Activated T-cell treated with anti-CD3 and anti-CD28 coated beads for 4 hours (primary cell): ENCODE results near the gene GALNT18.
A peak's percentile ranks its signal among the peaks of the same experiment; 100 is the strongest.

ENCODE experiments used
- DNase-seq: peaks from one replicate; pipeline ENCODE4 v3.0.0-alpha.2; 2020

Gene GALNT18

GRCh38 chr11:11291041-11292015, 330.5 kb downstream of the GALNT18 start:
- no peak for DNase-seq

GRCh38 chr11:11290354-11290753, 331.5 kb downstream of the GALNT18 start:
- DNase-seq: no peak

DNA sequence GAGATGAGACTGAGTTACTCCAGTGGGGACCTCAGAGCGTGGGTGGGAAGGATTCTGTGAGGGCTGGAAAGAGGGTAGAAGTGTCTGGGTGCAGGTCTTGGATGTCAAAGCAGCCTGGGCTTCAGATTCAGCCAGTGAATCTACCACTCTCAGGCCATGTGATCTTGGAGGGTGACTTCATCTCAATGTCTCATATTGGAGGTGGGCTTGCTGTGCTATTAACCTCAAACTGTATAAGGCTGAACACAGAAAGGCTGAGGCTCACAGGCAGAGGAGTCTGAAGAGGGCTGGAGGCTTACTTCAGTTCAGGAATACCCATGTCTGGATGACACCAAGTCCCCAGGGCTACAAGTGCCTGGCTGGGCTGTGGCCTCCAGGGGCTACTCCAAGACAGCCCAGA, 332.1 kb downstream of the GALNT18 start:
- no peak for DNase-seq

DNA sequence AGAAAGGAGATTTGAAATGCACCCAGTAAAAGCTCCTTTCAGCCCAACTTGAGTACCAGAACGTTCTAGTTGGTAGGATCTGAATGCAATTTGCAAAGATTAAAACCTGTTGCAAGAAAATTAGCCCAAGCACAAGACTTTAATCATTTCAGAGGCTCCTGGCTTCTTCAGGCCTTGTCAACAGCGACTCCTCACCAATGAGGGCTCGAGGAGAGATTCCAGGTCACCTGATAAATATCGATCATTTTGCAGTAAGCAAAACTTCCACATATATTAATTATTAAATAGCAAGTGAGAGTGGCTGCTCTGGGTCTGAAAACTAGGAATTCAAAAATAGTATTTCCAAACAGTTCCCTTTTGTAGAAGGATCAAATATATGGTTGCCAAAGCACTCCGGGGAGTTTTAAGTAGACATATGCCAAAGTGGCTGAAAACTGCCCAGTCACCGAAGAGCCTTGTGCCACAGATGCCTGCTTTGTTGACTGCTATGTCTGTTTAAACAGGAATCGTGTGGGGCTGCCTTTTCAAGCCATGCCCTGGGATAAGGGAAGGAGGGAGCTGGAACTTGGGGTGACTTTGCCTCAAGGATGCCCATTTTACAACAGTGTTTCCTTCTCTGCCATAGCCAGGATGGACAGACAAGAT, 332.7 kb downstream of the GALNT18 start:
- DNase-seq: no peak

DNA sequence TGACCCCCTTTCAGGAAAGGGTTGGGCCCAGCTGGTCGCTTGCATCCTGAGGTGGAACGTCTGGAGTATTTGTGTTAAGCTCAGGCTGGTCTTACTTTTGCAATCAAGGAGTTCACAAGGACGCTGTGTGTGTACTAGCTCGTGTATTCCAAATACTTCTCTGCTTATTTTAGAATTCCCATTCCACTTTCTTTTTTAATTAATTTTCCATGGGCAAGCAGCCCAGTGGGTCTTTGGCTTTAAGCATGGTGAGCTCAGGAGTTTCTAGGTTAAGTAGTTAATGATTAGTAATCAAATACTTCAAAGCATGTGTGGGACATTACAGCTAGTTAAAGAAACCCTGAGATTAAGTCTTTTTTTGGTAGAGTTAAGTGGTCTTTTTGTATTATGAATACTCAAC, 337.3 kb downstream of the GALNT18 start:
- DNase-seq: no peak

DNA sequence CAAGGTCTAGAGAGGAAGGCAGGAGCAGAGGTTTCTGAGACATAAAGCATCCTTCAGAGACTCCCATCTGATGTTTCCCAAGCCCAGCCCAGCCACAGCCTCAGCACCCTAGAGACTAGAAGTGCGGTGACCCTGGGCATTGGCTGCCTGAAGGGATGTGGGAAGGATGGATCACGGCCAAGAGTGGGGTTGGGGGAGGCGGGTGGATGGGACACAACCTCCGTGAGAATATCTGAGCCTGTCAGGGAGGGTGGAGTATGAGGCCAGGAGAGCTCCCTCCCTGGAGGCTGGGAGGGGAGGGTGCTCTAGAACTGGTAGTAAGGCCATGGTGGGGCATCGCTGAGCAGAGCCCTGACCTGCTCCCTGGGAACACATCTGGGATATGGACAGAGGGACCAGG, 340.2 kb downstream of the GALNT18 start:
- DNase-seq: no peak

DNA sequence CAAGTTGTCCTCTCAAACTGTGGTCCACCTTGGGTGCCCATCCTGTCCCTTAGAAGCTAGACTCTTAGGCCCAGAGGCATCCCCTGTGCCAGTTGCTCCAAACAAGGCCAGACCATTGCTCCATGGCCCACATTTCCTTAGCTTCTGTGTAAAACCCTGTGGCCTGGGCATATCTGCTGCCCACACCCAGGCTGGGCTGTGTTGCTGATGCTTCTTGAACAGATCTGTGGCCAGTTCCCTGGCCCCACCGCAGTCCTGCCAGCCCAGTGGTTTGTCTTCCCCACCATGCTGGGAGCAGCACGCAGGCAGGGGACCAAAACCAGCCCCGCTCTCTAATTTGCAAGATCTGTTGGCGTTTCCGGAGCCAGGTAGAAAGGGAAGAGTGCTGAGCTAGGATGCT, 341.0 kb downstream of the GALNT18 start:
- DNase-seq: no peak

DNA sequence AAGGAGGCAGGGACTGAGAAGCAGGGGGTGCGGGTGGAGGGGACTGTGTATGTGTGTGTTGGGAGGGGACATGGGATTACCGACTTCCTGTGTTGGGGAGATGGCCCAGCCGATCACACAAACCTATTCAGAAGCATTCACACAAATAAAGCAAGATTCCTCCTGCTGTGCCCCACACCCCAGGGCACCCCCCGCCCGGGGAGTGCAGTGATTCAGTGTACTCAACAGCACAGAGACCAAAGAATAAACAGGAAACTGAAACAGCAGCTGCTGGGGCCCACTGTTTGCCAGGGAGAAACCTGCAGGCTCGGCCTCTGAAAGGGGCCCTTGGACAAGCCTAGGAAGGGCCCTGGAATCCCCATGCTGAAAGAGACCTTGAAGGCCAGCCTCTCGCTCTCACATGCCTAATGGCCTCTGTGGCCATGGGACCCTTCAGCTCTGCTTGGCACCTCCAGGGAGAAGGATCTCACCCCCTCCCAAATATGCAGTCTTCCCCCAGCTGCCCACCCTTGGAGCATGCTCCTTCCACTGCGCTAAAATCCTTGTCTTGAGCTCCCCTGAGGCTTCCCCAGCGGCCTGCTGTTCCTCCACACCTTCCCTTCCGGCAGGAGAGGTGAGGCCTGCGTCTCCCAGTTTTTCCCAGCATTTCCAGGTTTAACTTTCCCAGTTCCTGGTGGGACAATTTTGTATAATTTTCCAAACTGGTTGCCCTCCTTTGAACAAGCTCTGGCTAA, 341.7 kb downstream of the GALNT18 start:
- no peak for DNase-seq

DNA sequence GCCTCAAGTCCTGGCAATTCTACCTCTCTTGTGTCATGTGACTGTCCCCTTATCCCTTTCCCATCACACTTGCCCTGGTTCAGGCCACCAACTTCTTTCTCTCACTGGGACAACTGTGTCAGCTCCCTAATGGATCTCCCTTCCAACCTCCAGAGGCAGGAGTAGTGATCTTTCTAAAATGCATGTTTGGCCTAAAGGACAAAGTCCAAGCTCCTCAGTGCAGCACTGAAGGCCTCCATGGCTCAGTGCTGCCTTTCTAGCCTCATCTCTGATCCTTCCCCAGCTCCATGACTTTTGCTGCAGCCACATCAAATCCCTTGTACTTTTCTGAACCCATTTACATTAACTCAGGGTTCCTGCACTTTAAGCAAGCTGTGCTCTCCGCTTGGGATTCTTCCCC, 349.6 kb downstream of the GALNT18 start:
- DNase-seq: no peak

GRCh38 chr11:11270236-11270775, 351.5 kb downstream of the GALNT18 start:
- DNase-seq: no peak

GRCh38 chr11:11268706-11269105, 353.1 kb downstream of the GALNT18 start:
- no peak for DNase-seq

DNA sequence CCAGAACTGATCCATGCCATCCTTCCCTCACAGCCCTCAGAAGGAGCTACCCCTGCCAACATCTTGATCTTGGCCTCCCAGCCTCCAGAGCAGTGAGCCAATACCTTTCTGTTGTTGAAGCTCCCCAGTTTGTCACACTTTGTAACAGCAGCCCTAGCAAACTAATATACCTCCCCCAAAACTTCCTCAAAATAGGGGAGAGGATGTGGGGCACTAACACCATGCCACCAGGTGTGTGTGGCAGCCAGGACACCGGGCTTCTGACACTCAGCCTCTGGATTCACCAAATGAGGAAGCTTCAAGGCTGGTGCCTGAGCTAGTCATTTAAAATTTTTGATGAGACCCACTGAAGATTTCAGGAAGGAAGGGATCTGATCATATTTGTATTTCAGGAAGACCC, 353.7 kb downstream of the GALNT18 start:
- no peak for DNase-seq

GRCh38 chr11:11267312-11267711, 354.5 kb downstream of the GALNT18 start:
- DNase-seq: no peak

GRCh38 chr11:11265994-11266606, 355.7 kb downstream of the GALNT18 start:
- peak; percentile 33 for DNase-seq

DNA sequence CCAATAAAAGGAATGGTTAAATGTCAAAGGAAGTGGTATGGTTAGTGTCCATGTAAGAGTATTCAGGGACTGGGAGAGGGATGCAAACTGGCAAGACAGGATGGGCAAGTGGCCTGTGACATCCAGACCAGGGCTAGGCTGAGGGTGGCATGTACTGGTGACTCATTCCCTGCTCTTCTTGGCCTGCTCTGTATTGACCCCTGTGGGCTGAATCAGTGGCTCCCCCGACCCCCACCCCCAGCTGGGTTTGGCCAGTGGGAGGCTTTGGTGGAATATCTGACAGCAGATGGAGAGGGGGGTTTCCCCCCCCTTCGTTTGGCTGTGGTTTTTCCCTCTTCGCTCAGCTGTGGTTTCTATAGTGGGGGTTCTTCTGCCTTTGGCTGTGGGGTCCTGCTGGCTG, 356.5 kb downstream of the GALNT18 start:
- DNase-seq: no peak

DNA sequence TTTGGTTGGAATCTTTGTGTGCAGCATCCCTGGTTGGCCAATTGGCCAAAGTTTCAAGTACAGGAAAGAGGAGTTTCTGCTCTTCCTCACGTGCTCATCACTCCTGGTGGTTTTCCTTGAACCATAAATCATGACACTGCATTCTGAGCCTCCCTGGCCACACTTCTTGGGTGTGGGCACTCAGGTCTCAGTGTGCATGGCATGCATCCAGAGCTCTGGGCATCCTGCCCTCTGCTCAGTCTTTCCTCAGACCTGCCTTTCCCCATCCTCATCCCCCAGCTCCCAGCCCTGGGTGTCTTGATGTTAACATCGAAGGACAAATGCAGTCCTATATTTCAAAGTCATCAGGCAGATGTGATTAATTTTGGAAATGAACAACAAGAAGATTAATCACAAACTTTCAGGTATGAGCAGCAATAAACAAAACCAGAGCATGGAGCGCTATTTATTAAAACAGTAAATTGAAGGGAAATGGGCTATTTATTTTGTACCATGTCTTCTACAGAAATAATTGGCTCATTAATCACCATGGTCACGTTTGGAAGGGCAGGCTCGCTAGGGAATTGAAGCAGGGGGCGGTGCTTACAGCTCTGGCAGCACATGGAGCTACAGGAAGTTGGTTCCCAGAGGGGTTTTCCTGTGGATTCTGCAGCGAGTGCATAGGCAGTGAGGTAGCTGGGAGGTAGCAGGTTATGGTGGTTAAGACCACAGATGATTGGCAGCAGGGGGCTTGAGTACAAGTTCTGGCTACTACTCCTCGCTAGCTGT, 358.4 kb downstream of the GALNT18 start:
- no peak for DNase-seq

DNA sequence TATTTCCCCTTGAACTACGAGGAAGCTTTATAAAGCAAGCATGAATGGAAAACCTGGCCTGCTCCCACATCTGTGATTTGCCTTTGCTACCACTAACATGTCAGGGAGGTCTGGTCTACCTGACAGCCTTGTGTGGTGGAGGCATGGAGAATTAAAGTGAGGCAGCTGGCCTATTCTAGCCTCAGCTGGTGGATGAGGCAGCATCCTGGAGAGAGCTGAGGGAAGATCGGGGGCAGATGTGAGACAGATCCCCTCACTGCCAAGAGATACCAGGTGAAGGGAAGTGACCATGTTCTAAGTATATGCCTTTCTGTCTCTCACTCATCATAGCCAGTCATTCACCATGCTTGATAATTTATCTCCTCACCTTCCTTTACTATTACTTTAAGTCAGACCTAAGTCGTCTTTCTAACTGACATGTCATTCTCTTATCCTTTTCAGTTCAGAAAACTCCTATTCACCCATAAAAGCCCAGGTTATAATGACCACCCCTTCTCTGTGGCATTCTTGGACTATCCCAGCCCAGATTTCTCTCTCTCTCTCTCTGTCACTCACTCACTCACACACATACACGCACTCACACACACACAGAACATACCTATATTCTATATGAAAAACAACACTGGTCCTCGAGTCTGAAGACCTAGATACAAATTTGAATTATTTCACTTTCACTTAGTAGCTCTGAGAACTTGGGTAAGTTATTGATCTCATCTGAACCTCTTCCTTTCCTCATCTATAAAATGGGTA, 359.5 kb downstream of the GALNT18 start:
- no peak for DNase-seq

DNA sequence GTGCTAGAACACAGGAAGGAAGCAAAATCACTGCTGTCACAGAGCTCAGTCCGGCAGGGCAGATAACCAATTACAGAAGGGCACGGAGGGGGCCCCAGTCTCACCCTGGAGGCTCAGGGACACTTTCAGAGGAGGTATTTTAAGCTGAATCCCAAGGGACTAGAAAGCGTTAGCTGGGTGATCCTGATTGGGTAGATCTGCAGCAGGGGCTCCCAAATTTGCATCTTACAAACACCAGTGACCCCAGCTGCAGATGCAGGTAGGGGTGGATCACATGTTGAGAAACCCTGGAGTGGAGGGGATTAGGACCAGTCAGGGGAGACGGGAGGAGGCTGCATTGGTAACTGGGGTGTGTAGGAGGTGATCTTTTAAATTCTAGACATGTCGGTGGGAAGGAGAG, 360.2 kb downstream of the GALNT18 start:
- no peak for DNase-seq

GRCh38 chr11:11260903-11261302, 360.9 kb downstream of the GALNT18 start:
- no peak for DNase-seq

DNA sequence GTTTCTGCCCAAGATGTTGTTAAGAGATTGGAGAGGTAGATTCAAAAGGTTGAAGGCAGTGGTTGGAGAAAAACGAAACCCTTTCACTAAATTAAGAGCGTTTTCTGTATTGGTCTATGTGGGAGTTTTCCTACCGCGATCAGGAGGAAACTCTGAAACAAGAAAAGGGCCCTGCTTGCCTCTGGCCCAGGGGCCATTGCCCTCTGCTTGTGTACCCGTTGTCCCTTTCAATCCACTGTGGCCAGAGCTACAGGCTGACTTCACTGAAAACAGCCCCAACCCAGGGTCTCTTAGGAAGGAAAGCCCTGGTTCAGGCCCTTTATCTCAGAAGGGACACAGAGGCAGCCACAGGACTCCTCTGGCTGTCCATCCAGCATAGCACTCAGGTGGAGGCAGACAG, 367.8 kb downstream of the GALNT18 start:
- no peak for DNase-seq

- DNase-seq: no peak
Measured at GRCh38 chr11:11253497-11253896, 368.3 kb downstream of the GALNT18 start.
